Measurements from ENCODE around the gene ARHGAP22. TPM values are rescaled to one million over a fixed set of nuclear protein-coding genes. Genes with fewer than 3 reads are reported as not detected.

The ARHGAP22 gene
- polyA plus RNA-seq, 1 of the 3 experiments (the other 2 are of a cell fraction): 12.4 TPM

DNA sequence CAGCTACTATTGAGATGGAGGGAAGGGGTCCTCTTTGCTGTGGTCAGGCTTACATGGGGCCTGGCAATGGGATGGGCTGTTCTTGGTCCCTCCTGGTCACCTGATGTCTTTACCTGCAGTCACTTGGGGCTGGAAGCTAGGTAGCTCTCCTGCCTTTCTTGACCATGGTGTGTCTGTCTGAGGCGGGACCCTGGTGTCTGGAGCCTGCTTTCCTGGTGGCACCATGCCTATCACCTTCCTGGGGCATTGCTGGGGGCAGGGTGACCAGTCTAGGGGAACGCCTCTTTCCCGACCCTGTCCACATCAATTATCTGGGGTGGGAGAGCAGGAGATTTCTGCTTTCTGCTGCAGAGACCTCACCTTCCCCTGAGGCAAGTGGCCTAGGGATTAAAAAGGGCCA, 55.6 kb downstream of the ARHGAP22 start:
- 83% methylated on average over 2 of the region's 3 CpGs for WGBS (ENCODE audit: low lambda C conversion rate)
- Histone ChIP-seq H3F3A (replicated peaks; ENCODE audit: insufficient read depth) (no peaks in the 10 kb centered on the region), H3K27ac (ENCODE audit: low read depth in 2 of 2, low read length in 1 of 2) (no peak overlapping the region), H3K9me2 (no peaks in the 10 kb centered on the region), H3K79me2 (ENCODE audit: insufficient read depth) (peaks cover 18% of the 10 kb centered on the region; the same call in 1 of the 2 replicates), H3K4me1 (ENCODE audit: control insufficient read depth in 1 of 2, insufficient read depth in 2 of 2, low read depth in 1 of 2, low read length in 1 of 2) (peaks cover 0 to 47% of the 10 kb centered on the region in 2 experiments; a peak in 3 of 4 replicates), H4K20me1 (ENCODE audit: insufficient read depth) (no peaks in the 10 kb centered on the region), H3K4me3 (ENCODE audit: low read depth in 2 of 2, low read length in 1 of 2) (no peak overlapping the region), H3K27me3 (ENCODE audit: insufficient read depth) (no peaks in the 10 kb centered on the region), H3K9me3 (no peaks in the 10 kb centered on the region), H2AFZ (ENCODE audit: low read depth) (no peak overlapping the region), H3K4me2 (no peak overlapping the region), H3K9ac (no peak overlapping the region), H3K36me3 (replicated peaks in 1 of 2; ENCODE audit: control insufficient read depth in 1 of 2, insufficient read depth in 2 of 2, low read length in 1 of 2) (peaks cover 0 to 16% of the 10 kb centered on the region in 2 experiments)
- ChIA-PET CTCF (interaction anchor here (0.6 to 18.6 kb wide), 8 partner anchors 7 to 188 kb away, joined by 3 to 662 read pairs (median 4); no protein-coding TSS in a partner anchor), POLR2A (no interaction called here)
- no peak for DNase-seq
- no peak for TF ChIP-seq POLR2AphosphoS5 (IDR thresholded peaks at IDR 0.05; ENCODE audit: low read depth, low read length)
- TF ChIP-seq YY1 (IDR thresholded peaks at IDR 0.05; ENCODE audit: low read depth): no peak
- no peak for TF ChIP-seq MEF2A (IDR thresholded peaks at IDR 0.05; ENCODE audit: borderline replicate concordance, low read depth)
- TF ChIP-seq ZBTB33 (IDR thresholded peaks at IDR 0.05; ENCODE audit: borderline replicate concordance, low read depth): no peak
- TF ChIP-seq CHD2 (IDR thresholded peaks at IDR 0.05; ENCODE audit: low read length, partially characterized antibody): no peak
- TF ChIP-seq, protein P1, sequence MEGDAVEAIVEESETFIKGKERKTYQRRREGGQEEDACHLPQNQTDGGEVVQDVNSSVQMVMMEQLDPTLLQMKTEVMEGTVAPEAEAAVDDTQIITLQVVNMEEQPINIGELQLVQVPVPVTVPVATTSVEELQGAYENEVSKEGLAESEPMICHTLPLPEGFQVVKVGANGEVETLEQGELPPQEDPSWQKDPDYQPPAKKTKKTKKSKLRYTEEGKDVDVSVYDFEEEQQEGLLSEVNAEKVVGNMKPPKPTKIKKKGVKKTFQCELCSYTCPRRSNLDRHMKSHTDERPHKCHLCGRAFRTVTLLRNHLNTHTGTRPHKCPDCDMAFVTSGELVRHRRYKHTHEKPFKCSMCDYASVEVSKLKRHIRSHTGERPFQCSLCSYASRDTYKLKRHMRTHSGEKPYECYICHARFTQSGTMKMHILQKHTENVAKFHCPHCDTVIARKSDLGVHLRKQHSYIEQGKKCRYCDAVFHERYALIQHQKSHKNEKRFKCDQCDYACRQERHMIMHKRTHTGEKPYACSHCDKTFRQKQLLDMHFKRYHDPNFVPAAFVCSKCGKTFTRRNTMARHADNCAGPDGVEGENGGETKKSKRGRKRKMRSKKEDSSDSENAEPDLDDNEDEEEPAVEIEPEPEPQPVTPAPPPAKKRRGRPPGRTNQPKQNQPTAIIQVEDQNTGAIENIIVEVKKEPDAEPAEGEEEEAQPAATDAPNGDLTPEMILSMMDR (IDR thresholded peaks at IDR 0.05): no peak
- TF ChIP-seq GABPA (IDR thresholded peaks at IDR 0.05; ENCODE audit: low read depth): no peak
- TF ChIP-seq ELF1 (IDR thresholded peaks at IDR 0.05): no peak
- no peak for TF ChIP-seq PBX3 (IDR thresholded peaks at IDR 0.05)
- no peak for TF ChIP-seq TAF1 (IDR thresholded peaks at IDR 0.05; ENCODE audit: borderline replicate concordance, low read depth, low read length)
- no peak for TF ChIP-seq NRF1 (IDR thresholded peaks at IDR 0.05; ENCODE audit: low read depth, low read length)
- no peak for TF ChIP-seq GATA2 (CRISPR knock-in tag; IDR thresholded peaks at IDR 0.05)
- TF ChIP-seq, protein P2, sequence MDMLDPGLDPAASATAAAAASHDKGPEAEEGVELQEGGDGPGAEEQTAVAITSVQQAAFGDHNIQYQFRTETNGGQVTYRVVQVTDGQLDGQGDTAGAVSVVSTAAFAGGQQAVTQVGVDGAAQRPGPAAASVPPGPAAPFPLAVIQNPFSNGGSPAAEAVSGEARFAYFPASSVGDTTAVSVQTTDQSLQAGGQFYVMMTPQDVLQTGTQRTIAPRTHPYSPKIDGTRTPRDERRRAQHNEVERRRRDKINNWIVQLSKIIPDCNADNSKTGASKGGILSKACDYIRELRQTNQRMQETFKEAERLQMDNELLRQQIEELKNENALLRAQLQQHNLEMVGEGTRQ (IDR thresholded peaks at IDR 0.05; ENCODE audit: borderline replicate concordance, low read depth, low read length): no peak
